ENCODE data around the gene CTU2. TPM values are rescaled to one million over a fixed set of nuclear protein-coding genes. Genes with fewer than 3 reads are reported as not detected.

CTU2 gene
- total RNA-seq, 1 experiment from 2014 or later: 39.4 TPM

DNA sequence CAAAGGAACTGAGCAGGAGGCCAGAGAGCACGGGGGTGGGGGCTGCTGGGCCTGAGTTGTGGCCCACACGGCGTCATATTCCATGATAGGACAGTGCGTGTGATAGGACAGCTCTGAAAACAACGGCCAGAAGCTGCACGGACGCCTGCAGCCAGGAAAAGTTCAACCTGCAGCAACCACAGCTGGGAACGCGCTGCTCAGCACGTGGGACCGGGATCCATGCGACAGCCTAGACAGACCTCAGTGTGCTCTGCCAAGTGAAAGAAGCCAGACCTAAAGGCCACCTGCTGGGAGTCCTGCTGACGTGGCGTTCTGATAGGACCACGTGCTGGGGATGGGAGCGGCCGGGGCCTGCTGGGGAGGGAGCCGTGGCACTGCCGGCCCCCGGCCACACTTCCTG lies 21.6 kb downstream of the CTU2 start:
- Histone ChIP-seq H2AFZ (ENCODE audit: low read length) (no peak overlapping the region), H4K20me1 (ENCODE audit: low read length) (no peaks in the 10 kb centered on the region), H3K9me2 (replicated peaks; ENCODE audit: low read length) (no peaks in the 10 kb centered on the region), H3F3A (ENCODE audit: low read length, unreplicated experiment) (no peaks in the 10 kb centered on the region), H3K79me2 (ENCODE audit: low read length) (no peaks in the 10 kb centered on the region), H3K27ac (ENCODE audit: low read length) (no peak overlapping the region), H3K4me1 (ENCODE audit: insufficient read depth, low read length) (no peaks in the 10 kb centered on the region), H3K4me2 (ENCODE audit: low read length) (no peak overlapping the region), H3K4me3 (ENCODE audit: low read length) (no peak overlapping the region), H3K9me3 (ENCODE audit: low read length) (no peaks in the 10 kb centered on the region), H3K9ac (ENCODE audit: low read length) (no peak overlapping the region), H3K36me3 (ENCODE audit: low read depth, low read length) (peaks cover 4% of the 10 kb centered on the region; the same call in 1 of the 2 replicates), H3K27me3 (ENCODE audit: low read length) (no peaks in the 10 kb centered on the region)
- ChIA-PET CTCF (no interaction called here), POLR2A (ENCODE audit: unreplicated experiment) (no interaction called here)
- ATAC-seq (no peak), DNase-seq (no peak)
- intact Hi-C loops (cut with micrococcal nuclease): no loop called here
- TF ChIP-seq, protein P1, sequence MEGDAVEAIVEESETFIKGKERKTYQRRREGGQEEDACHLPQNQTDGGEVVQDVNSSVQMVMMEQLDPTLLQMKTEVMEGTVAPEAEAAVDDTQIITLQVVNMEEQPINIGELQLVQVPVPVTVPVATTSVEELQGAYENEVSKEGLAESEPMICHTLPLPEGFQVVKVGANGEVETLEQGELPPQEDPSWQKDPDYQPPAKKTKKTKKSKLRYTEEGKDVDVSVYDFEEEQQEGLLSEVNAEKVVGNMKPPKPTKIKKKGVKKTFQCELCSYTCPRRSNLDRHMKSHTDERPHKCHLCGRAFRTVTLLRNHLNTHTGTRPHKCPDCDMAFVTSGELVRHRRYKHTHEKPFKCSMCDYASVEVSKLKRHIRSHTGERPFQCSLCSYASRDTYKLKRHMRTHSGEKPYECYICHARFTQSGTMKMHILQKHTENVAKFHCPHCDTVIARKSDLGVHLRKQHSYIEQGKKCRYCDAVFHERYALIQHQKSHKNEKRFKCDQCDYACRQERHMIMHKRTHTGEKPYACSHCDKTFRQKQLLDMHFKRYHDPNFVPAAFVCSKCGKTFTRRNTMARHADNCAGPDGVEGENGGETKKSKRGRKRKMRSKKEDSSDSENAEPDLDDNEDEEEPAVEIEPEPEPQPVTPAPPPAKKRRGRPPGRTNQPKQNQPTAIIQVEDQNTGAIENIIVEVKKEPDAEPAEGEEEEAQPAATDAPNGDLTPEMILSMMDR (conservative IDR thresholded peaks at IDR 0.05; ENCODE audit: low read depth, low read length): no peak
- TF ChIP-seq EZH2phosphoT487 (IDR thresholded peaks at IDR 0.05; ENCODE audit: borderline replicate concordance, low read length) (no peak), EZH2 (IDR thresholded peaks at IDR 0.05; ENCODE audit: low read length, unreplicated experiment) (no peak)
- BruUV-seq (replicated peaks): no TSS peak

DNA sequence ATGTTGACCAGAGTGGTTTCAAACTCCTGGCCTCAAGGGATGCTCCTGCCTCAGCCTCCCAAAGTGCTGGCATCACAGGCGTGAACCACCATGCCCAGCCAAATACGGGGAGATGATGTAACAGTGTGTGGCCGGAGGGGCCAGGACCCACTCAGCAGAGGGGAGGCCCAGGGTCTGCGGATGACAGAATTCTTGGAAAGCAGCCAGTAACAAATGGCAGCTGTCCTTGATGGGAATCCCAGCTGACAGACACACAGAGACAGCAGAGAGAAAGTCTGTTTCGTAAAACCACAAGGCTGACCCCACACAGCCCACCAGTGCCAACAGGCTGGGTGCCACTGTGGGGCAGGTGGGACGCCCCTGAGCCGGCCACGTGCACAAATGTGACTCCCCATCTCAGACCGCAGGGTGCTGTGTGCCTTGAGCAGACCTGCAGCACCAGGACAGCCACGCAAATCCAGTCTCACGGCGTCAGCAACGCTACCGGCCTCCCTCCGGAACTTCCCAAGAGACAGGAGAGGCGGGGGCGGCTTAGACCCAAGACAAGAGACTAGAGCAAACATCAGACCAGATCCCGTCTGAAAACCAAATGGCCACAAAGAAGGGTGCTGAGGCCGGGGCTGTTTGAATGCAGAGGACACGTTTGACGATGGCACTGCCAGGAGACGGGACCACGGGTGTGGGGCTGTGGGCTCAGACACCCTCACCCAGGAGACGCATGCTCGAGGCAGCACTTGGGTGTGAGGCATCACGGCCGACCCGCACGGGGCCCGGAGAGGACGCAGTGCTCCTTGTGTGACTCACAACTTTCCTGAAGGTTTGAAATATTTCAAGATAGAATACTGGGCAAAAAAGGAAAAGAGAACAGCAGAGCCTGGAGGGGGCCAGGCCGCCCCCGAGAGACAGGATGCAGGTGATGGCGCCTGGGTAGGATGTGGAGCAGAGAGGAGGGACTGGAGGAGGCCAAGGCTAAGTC lies 24.6 kb downstream of the CTU2 start:
- H3K4me2 ChIP-seq (ENCODE audit: low read length): no peak overlapping the region
- H3F3A ChIP-seq (ENCODE audit: low read length, unreplicated experiment): no peaks in the 10 kb centered on the region
- no peaks in the 10 kb centered on the region for H3K9me3 ChIP-seq (ENCODE audit: low read length)
- no peak overlapping the region for H3K27ac ChIP-seq (ENCODE audit: low read length)
- ATAC-seq (no peak), DNase-seq (no peak)
- H2AFZ ChIP-seq (ENCODE audit: low read length): no peak overlapping the region
- POLR2A ChIA-PET (ENCODE audit: unreplicated experiment): no interaction called here
- intact Hi-C loops (cut with micrococcal nuclease): no loop called here
- H3K36me3 ChIP-seq (ENCODE audit: low read depth, low read length): peaks cover 3% of the 10 kb centered on the region
- CTCF ChIA-PET: no interaction called here
- TF ChIP-seq EZH2 (IDR thresholded peaks at IDR 0.05; ENCODE audit: low read length, unreplicated experiment) (no peak), EZH2phosphoT487 (IDR thresholded peaks at IDR 0.05; ENCODE audit: borderline replicate concordance, low read length) (no peak)
- TF ChIP-seq, protein P1 (conservative IDR thresholded peaks at IDR 0.05; ENCODE audit: low read depth, low read length): no peak
- BruUV-seq (replicated peaks): no TSS peak
- H3K4me1 ChIP-seq (ENCODE audit: insufficient read depth, low read length): no peaks in the 10 kb centered on the region
- no peak overlapping the region for H3K4me3 ChIP-seq (ENCODE audit: low read length)
- no peaks in the 10 kb centered on the region for H3K9me2 ChIP-seq (replicated peaks; ENCODE audit: low read length)
- no peak overlapping the region for H3K9ac ChIP-seq (ENCODE audit: low read length)
- no peaks in the 10 kb centered on the region for H3K79me2 ChIP-seq (ENCODE audit: low read length)
- no peaks in the 10 kb centered on the region for H4K20me1 ChIP-seq (ENCODE audit: low read length)
- no peaks in the 10 kb centered on the region for H3K27me3 ChIP-seq (ENCODE audit: low read length)

DNA sequence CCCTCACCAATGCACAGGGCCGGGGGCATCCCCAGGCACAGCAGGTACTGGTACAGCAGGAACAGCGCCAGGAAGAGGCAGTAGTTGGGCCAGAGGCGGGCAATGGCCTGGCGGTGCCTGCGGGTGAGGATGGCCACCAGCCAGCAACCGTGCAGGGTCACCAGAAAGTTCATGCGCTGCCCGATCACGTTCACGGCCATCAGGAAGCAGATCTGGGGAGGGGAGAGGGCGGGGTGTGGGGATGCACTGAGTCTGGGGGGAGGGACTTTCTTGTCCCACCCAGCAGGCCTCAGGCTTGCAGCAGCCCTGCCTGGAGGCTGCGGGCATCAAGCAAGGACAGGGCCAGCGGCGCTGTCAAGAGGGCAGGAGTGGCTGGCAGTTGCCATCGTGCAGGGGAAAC lies 25.4 kb downstream of the CTU2 start:
- CTCF ChIA-PET: no interaction called here
- BruUV-seq (replicated peaks): no TSS peak
- no peak for TF ChIP-seq EZH2 (IDR thresholded peaks at IDR 0.05; ENCODE audit: low read length, unreplicated experiment)
- no peak for TF ChIP-seq EZH2phosphoT487 (IDR thresholded peaks at IDR 0.05; ENCODE audit: borderline replicate concordance, low read length)
- TF ChIP-seq, protein P1 (conservative IDR thresholded peaks at IDR 0.05; ENCODE audit: low read depth, low read length): no peak
- Histone ChIP-seq H3K4me1 (ENCODE audit: insufficient read depth, low read length) (no peaks in the 10 kb centered on the region), H3K36me3 (ENCODE audit: low read depth, low read length) (peaks cover 4% of the 10 kb centered on the region), H3F3A (ENCODE audit: low read length, unreplicated experiment) (no peaks in the 10 kb centered on the region), H3K4me2 (ENCODE audit: low read length) (no peak overlapping the region), H3K79me2 (ENCODE audit: low read length) (no peaks in the 10 kb centered on the region), H3K27ac (ENCODE audit: low read length) (no peak overlapping the region), H3K9me3 (ENCODE audit: low read length) (no peaks in the 10 kb centered on the region), H2AFZ (ENCODE audit: low read length) (no peak overlapping the region), H3K9me2 (replicated peaks; ENCODE audit: low read length) (no peaks in the 10 kb centered on the region), H3K9ac (ENCODE audit: low read length) (no peak overlapping the region), H4K20me1 (ENCODE audit: low read length) (no peaks in the 10 kb centered on the region), H3K27me3 (ENCODE audit: low read length) (no peaks in the 10 kb centered on the region), H3K4me3 (ENCODE audit: low read length) (no peak overlapping the region)
- intact Hi-C loops (cut with micrococcal nuclease): no loop called here
- POLR2A ChIA-PET (ENCODE audit: unreplicated experiment): no interaction called here
- DNase-seq (no peak), ATAC-seq (no peak)
